ENCODE data around the gene ELOVL2.
"Not testable (repeated sequence)": the region's sequence is repeated elsewhere in the genome, so short reads cannot be mapped to it uniquely, and the experiment has no call there.

Gene ELOVL2

GRCh38 chr6:11003297-11003696 is 40.8 kb downstream of the ELOVL2 start:
- in situ Hi-C loops (cut with MboI; ENCODE audit: low pct_unique_long_range_greater_than_20kb, low sequenced_read_pairs); DNase-seq: not testable (repeated sequence)

GRCh38 chr6:11002176-11002575 is 41.9 kb downstream of the ELOVL2 start:
- DNase-seq: no peak
- in situ Hi-C loops (cut with MboI; ENCODE audit: low pct_unique_long_range_greater_than_20kb, low sequenced_read_pairs): no loop called here

- no peak for DNase-seq
These were observed 44.1 kb downstream of the ELOVL2 start for GRCh38 chr6:10999994-11000393.

GRCh38 chr6:10995114-10995707 is 48.9 kb downstream of the ELOVL2 start:
- in situ Hi-C loops (cut with MboI; ENCODE audit: low pct_unique_long_range_greater_than_20kb, low sequenced_read_pairs): no loop called here
- DNase-seq: no peak

More at GRCh38 chr6:10999994-11000393, 44.1 kb downstream of the ELOVL2 start:
- in situ Hi-C loops (cut with MboI; ENCODE audit: low pct_unique_long_range_greater_than_20kb, low sequenced_read_pairs): no loop called here

GRCh38 chr6:10993896-10994295 is 50.2 kb downstream of the ELOVL2 start:
- no peak for DNase-seq
- in situ Hi-C loops (cut with MboI; ENCODE audit: low pct_unique_long_range_greater_than_20kb, low sequenced_read_pairs): no loop called here

- in situ Hi-C loops (cut with MboI; ENCODE audit: low pct_unique_long_range_greater_than_20kb, low sequenced_read_pairs): no loop called here
These were observed 53.0 kb downstream of the ELOVL2 start for GRCh38 chr6:10991115-10991514.

GRCh38 chr6:10989587-10989986 is 54.5 kb downstream of the ELOVL2 start:
- in situ Hi-C loops (cut with MboI; ENCODE audit: low pct_unique_long_range_greater_than_20kb, low sequenced_read_pairs): no loop called here
- no peak for DNase-seq

More at GRCh38 chr6:10991115-10991514, 53.0 kb downstream of the ELOVL2 start:
- DNase-seq: no peak

GRCh38 chr6:10984959-10985358 is 59.1 kb downstream of the ELOVL2 start:
- DNase-seq; in situ Hi-C loops (cut with MboI; ENCODE audit: low pct_unique_long_range_greater_than_20kb, low sequenced_read_pairs): not testable (repeated sequence)

- no peak for DNase-seq
- in situ Hi-C loops (cut with MboI; ENCODE audit: low pct_unique_long_range_greater_than_20kb, low sequenced_read_pairs): no loop called here
These were observed 62.7 kb downstream of the ELOVL2 start for GRCh38 chr6:10981409-10981808.

GRCh38 chr6:10979603-10980002 is 64.5 kb downstream of the ELOVL2 start:
- in situ Hi-C loops (cut with MboI; ENCODE audit: low pct_unique_long_range_greater_than_20kb, low sequenced_read_pairs): no loop called here
- DNase-seq: no peak

GRCh38 chr6:10977231-10977968 is 66.7 kb downstream of the ELOVL2 start:
- DNase-seq: no peak
- in situ Hi-C loops (cut with MboI; ENCODE audit: low pct_unique_long_range_greater_than_20kb, low sequenced_read_pairs): no loop called here

- in situ Hi-C loops (cut with MboI; ENCODE audit: low pct_unique_long_range_greater_than_20kb, low sequenced_read_pairs): no loop called here
- DNase-seq: no peak
These were observed 67.5 kb downstream of the ELOVL2 start for GRCh38 chr6:10976571-10976970.

- in situ Hi-C loops (cut with MboI; ENCODE audit: low pct_unique_long_range_greater_than_20kb, low sequenced_read_pairs): no loop called here
- DNase-seq: no peak
These were observed 71.9 kb downstream of the ELOVL2 start for GRCh38 chr6:10972196-10972595.

GRCh38 chr6:10970731-10971130 is 73.4 kb downstream of the ELOVL2 start:
- in situ Hi-C loops (cut with MboI; ENCODE audit: low pct_unique_long_range_greater_than_20kb, low sequenced_read_pairs): no loop called here
- no peak for DNase-seq

GRCh38 chr6:10968776-10969175 is 75.3 kb downstream of the ELOVL2 start:
- no peak for DNase-seq
- in situ Hi-C loops (cut with MboI; ENCODE audit: low pct_unique_long_range_greater_than_20kb, low sequenced_read_pairs): no loop called here

GRCh38 chr6:10964684-10965083 is 79.4 kb downstream of the ELOVL2 start:
- DNase-seq: no peak
- in situ Hi-C loops (cut with MboI; ENCODE audit: low pct_unique_long_range_greater_than_20kb, low sequenced_read_pairs): no loop called here

- DNase-seq: no peak
- in situ Hi-C loops (cut with MboI; ENCODE audit: low pct_unique_long_range_greater_than_20kb, low sequenced_read_pairs): no loop called here
These were observed 81.0 kb downstream of the ELOVL2 start for GRCh38 chr6:10963113-10963512.

- no peak for DNase-seq
- in situ Hi-C loops (cut with MboI; ENCODE audit: low pct_unique_long_range_greater_than_20kb, low sequenced_read_pairs): no loop called here
These were observed 81.4 kb downstream of the ELOVL2 start for GRCh38 chr6:10962673-10963072.

GRCh38 chr6:10961837-10962236 is 82.3 kb downstream of the ELOVL2 start:
- DNase-seq: no peak
- in situ Hi-C loops (cut with MboI; ENCODE audit: low pct_unique_long_range_greater_than_20kb, low sequenced_read_pairs): no loop called here

- DNase-seq: no peak
- in situ Hi-C loops (cut with MboI; ENCODE audit: low pct_unique_long_range_greater_than_20kb, low sequenced_read_pairs): no loop called here
These were observed 83.9 kb downstream of the ELOVL2 start for GRCh38 chr6:10960171-10960570.

GRCh38 chr6:10957414-10957886 is 86.7 kb downstream of the ELOVL2 start:
- in situ Hi-C loops (cut with MboI; ENCODE audit: low pct_unique_long_range_greater_than_20kb, low sequenced_read_pairs): no loop called here

More at GRCh38 chr6:10957414-10957886, 86.7 kb downstream of the ELOVL2 start:
- no peak for DNase-seq
